H9 (cell line): ENCODE measurements around the gene GRXCR2. TPM values are rescaled to one million over a fixed set of nuclear protein-coding genes. Genes with fewer than 3 reads are reported as not detected.

Source experiments
- DNase-seq: peaks from one replicate; pipeline ENCODE4 v3.0.0-alpha.2; 2017
- H2AFZ ChIP-seq: one replicate; pipeline ENCODE4 v1.6.1; 2013; ENCODE audit warnings: mild to moderate bottlenecking, low read length, control low read depth, moderate library complexity
- H2AK5ac ChIP-seq: 2 replicates; pipeline ENCODE4 v1.6.1; 2013; ENCODE audit warnings: low read length, control low read depth, mixed read lengths; ENCODE audit not compliant: insufficient read length
- H2BK120ac ChIP-seq: one replicate; pipeline ENCODE4 v1.6.1; 2013; ENCODE audit warnings: low read depth, mild to moderate bottlenecking, low read length, control low read depth, inconsistent platforms; ENCODE audit not compliant: poor library complexity, severe bottlenecking
- H2BK12ac ChIP-seq: 2 replicates; pipeline ENCODE4 v1.6.1; 2013; ENCODE audit warnings: low read length, control low read depth, mixed read lengths, low read depth; ENCODE audit not compliant: insufficient read length
- H2BK15ac ChIP-seq: 2 replicates; pipeline ENCODE4 v1.6.1; 2013; ENCODE audit warnings: low read depth, low read length, control low read depth
- H2BK20ac ChIP-seq: one replicate; pipeline ENCODE4 v1.6.1; 2013; ENCODE audit warnings: low read depth, mild to moderate bottlenecking, low read length, control low read depth, inconsistent platforms; ENCODE audit not compliant: poor library complexity, severe bottlenecking
- H2BK5ac ChIP-seq: 2 replicates; pipeline ENCODE4 v1.6.1; 2013; ENCODE audit warnings: low read length, control low read depth, mixed read lengths; ENCODE audit not compliant: insufficient read length
- H3K14ac ChIP-seq: 2 replicates; pipeline ENCODE4 v1.6.1; 2013; ENCODE audit warnings: low read length, control low read depth; ENCODE audit not compliant: insufficient read depth
- H3K18ac ChIP-seq: 2 replicates; pipeline ENCODE4 v1.6.1; 2013; ENCODE audit warnings: low read depth, mild to moderate bottlenecking, mixed read lengths, low read length, control low read depth; ENCODE audit not compliant: insufficient read length
- H3K23ac ChIP-seq: 2 replicates; pipeline ENCODE4 v1.6.1; 2013; ENCODE audit warnings: low read length, control low read depth, mixed read lengths, low read depth; ENCODE audit not compliant: insufficient read length
- H3K23me2 ChIP-seq: 2 replicates; pipeline ENCODE4 v1.6.1; 2013; ENCODE audit warnings: low read depth, mild to moderate bottlenecking, mixed read lengths, low read length, control low read depth; ENCODE audit not compliant: insufficient read length, poor library complexity, severe bottlenecking
- H3K27ac ChIP-seq: 2 replicates; pipeline ENCODE4 v1.5.1; 2013; ENCODE audit warnings: low read length, control low read depth, mixed read lengths, low read depth; ENCODE audit not compliant: insufficient read length
- H3K27me3 ChIP-seq: 2 replicates; pipeline ENCODE4 v1.6.1; 2013; ENCODE audit warnings: low read length, control low read depth, inconsistent platforms; ENCODE audit not compliant: insufficient read depth
- H3K4ac ChIP-seq: 2 replicates; pipeline ENCODE4 v1.6.1; 2013; ENCODE audit warnings: low read depth, mild to moderate bottlenecking, control low read depth, inconsistent platforms, low read length, moderate library complexity
- H3K4me1 ChIP-seq: 2 replicates; pipeline ENCODE4 v1.6.1; 2013; ENCODE audit warnings: low read length, control low read depth, inconsistent platforms; ENCODE audit not compliant: insufficient read depth
- H3K4me2 ChIP-seq: 2 replicates; pipeline ENCODE4 v1.6.1; 2013; ENCODE audit warnings: low read length, control low read depth, mixed read lengths; ENCODE audit not compliant: insufficient read length, insufficient read depth
- H3K56ac ChIP-seq: 2 replicates; pipeline ENCODE4 v1.6.1; 2013; ENCODE audit warnings: low read depth, mild to moderate bottlenecking, mixed read lengths, low read length, control low read depth; ENCODE audit not compliant: insufficient read length
- H3K79me1 ChIP-seq: 2 replicates; pipeline ENCODE4 v1.6.1; 2013; ENCODE audit warnings: low read depth, mild to moderate bottlenecking, moderate library complexity, low read length, control low read depth, inconsistent platforms; ENCODE audit not compliant: insufficient read depth, poor library complexity, severe bottlenecking
- H3K79me2 ChIP-seq: 2 replicates; pipeline ENCODE4 v1.6.1; 2013; ENCODE audit warnings: low read length, control low read depth, inconsistent platforms; ENCODE audit not compliant: insufficient read depth
- H3K9ac ChIP-seq: 2 replicates; pipeline ENCODE4 v1.6.1; 2013; ENCODE audit warnings: low read length, control low read depth, mixed read lengths; ENCODE audit not compliant: insufficient read length; ENCODE audit errors: extremely low read depth
- H3K9me3 ChIP-seq: one replicate; pipeline ENCODE4 v1.6.1; 2013; ENCODE audit warnings: low read depth, low read length, inconsistent platforms; ENCODE audit not compliant: control insufficient read depth
- H3T11ph ChIP-seq: one replicate; pipeline ENCODE4 v1.6.1; 2013; ENCODE audit warnings: mild to moderate bottlenecking, low read length, control low read depth, inconsistent platforms
- H4K20me1 ChIP-seq: one replicate; pipeline ENCODE4 v1.6.1; 2013; ENCODE audit not compliant: control insufficient read depth, insufficient read length, insufficient read depth
- H4K5ac ChIP-seq: 2 replicates; pipeline ENCODE4 v1.6.1; 2013; ENCODE audit warnings: low read depth, mild to moderate bottlenecking, mixed read lengths, low read length, control low read depth; ENCODE audit not compliant: insufficient read length
- H4K8ac ChIP-seq: replicated peaks from 2 replicates; pipeline ENCODE4 v1.6.1; 2013; ENCODE audit warnings: low read length, control low read depth, mixed read lengths, low read depth; ENCODE audit not compliant: insufficient read length
- H4K91ac ChIP-seq: 2 replicates; pipeline ENCODE4 v1.6.1; 2013; ENCODE audit warnings: low read depth, mild to moderate bottlenecking, moderate library complexity, mixed read lengths, low read length, control low read depth; ENCODE audit not compliant: insufficient read length
- H3K27ac Mint-ChIP-seq, 3 experiments: 2 replicates in 2 of 3; 3 replicates in 1 of 3; pipeline ENCODE4 v1.8.0; 2020 to 2021; ENCODE audit warnings: mixed read lengths in 3 of 3, mild to moderate bottlenecking in 1 of 3, moderate library complexity in 1 of 3
- H3K27me3 Mint-ChIP-seq: 2 replicates; pipeline ENCODE4 v1.8.0; 2021; ENCODE audit warnings: low read depth, mild to moderate bottlenecking, moderate library complexity, mixed read lengths
- H3K36me3 Mint-ChIP-seq, 3 experiments: 2 replicates in 2 of 3; 3 replicates in 1 of 3; pipeline ENCODE4 v1.8.0; 2020 to 2021; ENCODE audit warnings: low read depth in 3 of 3, mixed read lengths in 3 of 3; ENCODE audit not compliant: insufficient read depth in 1 of 3
- H3K4me1 Mint-ChIP-seq, 2 experiments: 2 replicates each; pipeline ENCODE4 v1.8.0; 2020; ENCODE audit warnings: mixed read lengths in 2 of 2
- H3K4me3 Mint-ChIP-seq, 2 experiments: 2 replicates in 1 of 2; 3 replicates in 1 of 2; pipeline ENCODE4 v1.8.0; 2020 to 2021; ENCODE audit warnings: mild to moderate bottlenecking in 2 of 2, mixed read lengths in 2 of 2, moderate library complexity in 1 of 2
- H3K9me3 Mint-ChIP-seq, 2 experiments: 2 replicates in 1 of 2; 3 replicates in 1 of 2; pipeline ENCODE4 v1.8.0; 2020; ENCODE audit warnings: mild to moderate bottlenecking in 2 of 2, mixed read lengths in 2 of 2, moderate library complexity in 1 of 2
- CTCF ChIP-seq: fragments of 200-600 bp; sonication (generic); conservative IDR thresholded peaks from 3 replicates; pipeline ENCODE4 v1.8.0; 2021; ENCODE audit warnings: antibody characterized with exemption, mild to moderate bottlenecking
- WGBS: extraction: QIAGEN DNeasy Blood & Tissue Kit; methylation state at CpG from one replicate; pipeline ENCODE4 v1.1.7; 2013; ENCODE audit warnings: missing lambda C conversion rate, low lambda C conversion rate, mixed read lengths; ENCODE audit not compliant: insufficient read length; ENCODE audit errors: extremely low coverage; 5-methylcytosine and 5-hydroxymethylcytosine counted together
- total RNA-seq: library from RNA; stranded (reverse); gene quantifications from 2 replicates; pipeline ENCODE4 v1.2.1, GENCODE V29; 2021

GRXCR2 gene
- total RNA-seq, 1 experiment from 2014 or later, result not detected

- Histone ChIP-seq H4K91ac (no peak overlapping the region), H3K14ac (no peak overlapping the region), H2BK120ac (no peak overlapping the region), H4K8ac (no peak overlapping the region), H4K5ac (no peak overlapping the region), H4K20me1 (no peaks in the 10 kb centered on the region), H3K9ac (no peak overlapping the region), H3K18ac (no peak overlapping the region), H2AK5ac (no peak overlapping the region), H3T11ph (no peak overlapping the region), H3K9me3 (no peaks in the 10 kb centered on the region), H2BK12ac (no peak overlapping the region), H3K23me2 (no peaks in the 10 kb centered on the region), H2BK5ac (no peak overlapping the region), H2AFZ (no peak overlapping the region), H3K27ac (no peak overlapping the region), H3K4me2 (no peak overlapping the region), H3K79me1 (no peaks in the 10 kb centered on the region), H3K56ac (no peak overlapping the region), H3K27me3 (no peaks in the 10 kb centered on the region), H3K4ac (no peak overlapping the region), H3K23ac (no peak overlapping the region), H3K4me1 (no peaks in the 10 kb centered on the region), H2BK20ac (no peak overlapping the region), H3K79me2 (no peaks in the 10 kb centered on the region), H2BK15ac (no peak overlapping the region)
- H3K4me3 Mint-ChIP-seq, result no peak overlapping the region
- peaks cover under 1% of the 10 kb centered on the region; the same call in 1 of the 2 replicates for H3K27me3 Mint-ChIP-seq
- H3K4me1 Mint-ChIP-seq, result peaks cover 24 to 29% of the 10 kb centered on the region in 2 experiments
- no peak overlapping the region for H3K27ac Mint-ChIP-seq
- DNase-seq, result no peak
- TF ChIP-seq CTCF, result no peak
- no peaks in the 10 kb centered on the region; a peak in 1 of 7 replicates for H3K36me3 Mint-ChIP-seq
- no CpG with 5 or more reads among the region's 7 CpGs for whole genome bisulfite sequencing
- H3K9me3 Mint-ChIP-seq, result peaks cover 0 to 2% of the 10 kb centered on the region in 2 experiments; a peak in 1 of 5 replicates
Observed at GRCh38 chr5:145915970-145916638, 43.3 kb upstream of the GRXCR2 start.
